ENCODE results near the gene PXYLP1. TPM values are rescaled to one million over a fixed set of nuclear protein-coding genes. Genes with fewer than 3 reads are reported as not detected.
"Not testable (repeated sequence)": the region's sequence is repeated elsewhere in the genome, so short reads cannot be mapped to it uniquely, and the experiment has no call there.

The PXYLP1 gene
- total RNA-seq, 1 experiment from 2014 or later = 6.4 TPM

GRCh38 chr3:141280690-141281089 lies 49.1 kb downstream of the PXYLP1 start:
- DNase-seq (ENCODE audit: low spot score) = no peak
- in situ Hi-C loops (cut with HindIII; ENCODE audit: low sequenced_read_pairs) = no loop called here

GRCh38 chr3:141285570-141285969 lies 53.9 kb downstream of the PXYLP1 start:
- in situ Hi-C loops (cut with HindIII; ENCODE audit: low sequenced_read_pairs) = no loop called here
- DNase-seq (ENCODE audit: low spot score) = no peak

GRCh38 chr3:141286856-141287255 lies 55.2 kb downstream of the PXYLP1 start:
- no peak for DNase-seq (ENCODE audit: low spot score)
- in situ Hi-C loops (cut with HindIII; ENCODE audit: low sequenced_read_pairs) = no loop called here

GRCh38 chr3:141287326-141287725 lies 55.7 kb downstream of the PXYLP1 start:
- DNase-seq (ENCODE audit: low spot score) = no peak
- in situ Hi-C loops (cut with HindIII; ENCODE audit: low sequenced_read_pairs) = no loop called here

GRCh38 chr3:141288336-141288990 lies 56.8 kb downstream of the PXYLP1 start:
- in situ Hi-C loops (cut with HindIII; ENCODE audit: low sequenced_read_pairs) = no loop called here

GRCh38 chr3:141289228-141289772 lies 57.7 kb downstream of the PXYLP1 start:
- in situ Hi-C loops (cut with HindIII; ENCODE audit: low sequenced_read_pairs) = no loop called here
- no peak for DNase-seq (ENCODE audit: low spot score)

More at GRCh38 chr3:141288336-141288990, 56.8 kb downstream of the PXYLP1 start:
- no peak for DNase-seq (ENCODE audit: low spot score)

GRCh38 chr3:141291559-141292355 lies 60.1 kb downstream of the PXYLP1 start:
- DNase-seq (ENCODE audit: low spot score) = no peak
- in situ Hi-C loops (cut with HindIII; ENCODE audit: low sequenced_read_pairs) = no loop called here

GRCh38 chr3:141292356-141293058 lies 60.9 kb downstream of the PXYLP1 start:
- in situ Hi-C loops (cut with HindIII; ENCODE audit: low sequenced_read_pairs) = no loop called here
- peak; percentile 26 for DNase-seq (ENCODE audit: low spot score)

- in situ Hi-C loops (cut with HindIII; ENCODE audit: low sequenced_read_pairs) = no loop called here
- DNase-seq (ENCODE audit: low spot score) = no peak
These were observed 62.7 kb downstream of the PXYLP1 start for GRCh38 chr3:141294301-141294700.

GRCh38 chr3:141294848-141295247 lies 63.2 kb downstream of the PXYLP1 start:
- in situ Hi-C loops (cut with HindIII; ENCODE audit: low sequenced_read_pairs) = no loop called here
- no peak for DNase-seq (ENCODE audit: low spot score)

- in situ Hi-C loops (cut with HindIII; ENCODE audit: low sequenced_read_pairs); DNase-seq (ENCODE audit: low spot score): not testable (repeated sequence)
These were observed 68.8 kb downstream of the PXYLP1 start for GRCh38 chr3:141300426-141300825.

GRCh38 chr3:141302364-141303141 lies 70.9 kb downstream of the PXYLP1 start:
- DNase-seq (ENCODE audit: low spot score) = no peak
- in situ Hi-C loops (cut with HindIII; ENCODE audit: low sequenced_read_pairs) = no loop called here

- in situ Hi-C loops (cut with HindIII; ENCODE audit: low sequenced_read_pairs) = no loop called here
- peak; percentile 84 for DNase-seq (ENCODE audit: low spot score)
These were observed 72.0 kb downstream of the PXYLP1 start for GRCh38 chr3:141303481-141304223.

GRCh38 chr3:141305436-141305835 lies 73.8 kb downstream of the PXYLP1 start:
- in situ Hi-C loops (cut with HindIII; ENCODE audit: low sequenced_read_pairs) = no loop called here
- DNase-seq (ENCODE audit: low spot score) = no peak

GRCh38 chr3:141306276-141306675 lies 74.7 kb downstream of the PXYLP1 start:
- in situ Hi-C loops (cut with HindIII; ENCODE audit: low sequenced_read_pairs) = no loop called here

GRCh38 chr3:141306922-141307321 lies 75.3 kb downstream of the PXYLP1 start:
- in situ Hi-C loops (cut with HindIII; ENCODE audit: low sequenced_read_pairs) = no loop called here
- no peak for DNase-seq (ENCODE audit: low spot score)

More at GRCh38 chr3:141306276-141306675, 74.7 kb downstream of the PXYLP1 start:
- no peak for DNase-seq (ENCODE audit: low spot score)

GRCh38 chr3:141307351-141308059 lies 75.9 kb downstream of the PXYLP1 start:
- DNase-seq (ENCODE audit: low spot score) = no peak
- in situ Hi-C loops (cut with HindIII; ENCODE audit: low sequenced_read_pairs) = no loop called here
